ENCODE data around the gene PRPF8.

DNA sequence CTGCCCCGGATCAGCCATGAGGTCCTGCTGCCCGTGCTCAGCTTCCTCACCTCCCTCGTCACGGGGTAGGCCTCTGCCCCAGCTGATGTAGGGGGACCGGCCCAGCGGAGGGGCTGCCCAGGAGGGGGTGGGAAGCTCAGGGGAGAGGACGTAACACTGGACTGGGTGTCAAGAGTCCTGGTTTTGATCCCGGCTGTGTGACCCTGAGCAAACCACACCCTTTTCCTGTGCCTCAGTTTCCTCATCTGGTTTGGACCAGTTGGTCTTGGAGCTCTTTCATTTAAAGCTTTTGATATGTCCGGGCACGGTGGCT lies 46.5 kb upstream of the PRPF8 start:
- TF ChIP-seq, protein P1, sequence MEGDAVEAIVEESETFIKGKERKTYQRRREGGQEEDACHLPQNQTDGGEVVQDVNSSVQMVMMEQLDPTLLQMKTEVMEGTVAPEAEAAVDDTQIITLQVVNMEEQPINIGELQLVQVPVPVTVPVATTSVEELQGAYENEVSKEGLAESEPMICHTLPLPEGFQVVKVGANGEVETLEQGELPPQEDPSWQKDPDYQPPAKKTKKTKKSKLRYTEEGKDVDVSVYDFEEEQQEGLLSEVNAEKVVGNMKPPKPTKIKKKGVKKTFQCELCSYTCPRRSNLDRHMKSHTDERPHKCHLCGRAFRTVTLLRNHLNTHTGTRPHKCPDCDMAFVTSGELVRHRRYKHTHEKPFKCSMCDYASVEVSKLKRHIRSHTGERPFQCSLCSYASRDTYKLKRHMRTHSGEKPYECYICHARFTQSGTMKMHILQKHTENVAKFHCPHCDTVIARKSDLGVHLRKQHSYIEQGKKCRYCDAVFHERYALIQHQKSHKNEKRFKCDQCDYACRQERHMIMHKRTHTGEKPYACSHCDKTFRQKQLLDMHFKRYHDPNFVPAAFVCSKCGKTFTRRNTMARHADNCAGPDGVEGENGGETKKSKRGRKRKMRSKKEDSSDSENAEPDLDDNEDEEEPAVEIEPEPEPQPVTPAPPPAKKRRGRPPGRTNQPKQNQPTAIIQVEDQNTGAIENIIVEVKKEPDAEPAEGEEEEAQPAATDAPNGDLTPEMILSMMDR (IDR thresholded peaks at IDR 0.05): no peak
- no peak for TF ChIP-seq POLR2A (IDR thresholded peaks at IDR 0.05)
